Measurements from ENCODE around the gene WNT5B.

The WNT5B gene

DNA sequence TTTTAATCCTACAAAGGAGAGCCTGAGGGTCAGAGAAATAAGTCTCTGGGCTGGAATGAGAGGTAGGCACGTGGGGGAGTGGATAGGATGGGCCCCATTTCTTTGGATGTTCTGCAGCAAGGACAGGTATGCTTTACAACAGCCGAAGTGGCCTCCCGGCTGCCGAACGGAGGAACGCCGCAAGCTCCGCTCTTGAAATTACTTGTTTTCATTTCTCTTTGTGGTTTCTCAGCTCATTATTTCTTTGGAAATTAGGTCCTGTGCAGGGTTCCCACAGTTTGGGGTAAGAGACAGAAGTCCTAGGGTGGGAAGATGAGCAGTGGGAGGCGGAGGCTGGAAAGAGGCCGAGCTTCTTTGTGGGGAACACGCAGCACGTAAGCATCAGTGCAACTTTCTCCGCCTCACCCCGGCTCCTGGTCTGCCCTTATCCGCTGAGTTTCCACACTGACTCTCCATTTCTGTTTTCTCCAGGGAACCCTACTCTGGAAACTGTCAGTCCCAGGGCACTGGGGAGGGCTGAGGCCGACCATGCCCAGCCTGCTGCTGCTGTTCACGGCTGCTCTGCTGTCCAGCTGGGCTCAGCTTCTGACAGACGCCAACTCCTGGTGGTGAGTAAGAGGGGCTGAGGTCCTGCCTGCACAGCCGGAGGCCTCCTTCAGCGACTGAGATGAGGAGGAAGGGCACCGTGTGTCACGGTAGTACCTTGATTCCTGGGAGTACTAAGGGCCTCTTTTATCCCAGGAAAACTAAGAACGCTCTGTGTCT lies 2.0 kb downstream of the WNT5B start:
- H3K4ac ChIP-seq (ENCODE audit: low read length), result no peak overlapping the region
- no peak overlapping the region for H4K8ac ChIP-seq (ENCODE audit: low read depth, low read length)
- H3K14ac ChIP-seq (ENCODE audit: low read length), result no peak overlapping the region
- H2BK5ac ChIP-seq (ENCODE audit: low read length), result no peak overlapping the region
- H3K4me2 ChIP-seq (ENCODE audit: insufficient read depth, low read length, poor library complexity, severe bottlenecking), result peak overlapping the region; percentile 78
- no peak overlapping the region for H2AK5ac ChIP-seq (ENCODE audit: low read depth, low read length)
- H3K4me3 ChIP-seq (ENCODE audit: low read length in 2 of 2), result peak overlapping the region in 1 of 2 donors; percentile 52
- peaks cover 19 to 25% of the 10 kb centered on the region in 2 donors for H3K4me1 ChIP-seq (ENCODE audit: control insufficient read depth in 2 of 2, insufficient read depth in 1 of 2, low read depth in 1 of 2, low read length in 2 of 2)
- H2BK15ac ChIP-seq (ENCODE audit: low read length), result no peak overlapping the region
- H2BK120ac ChIP-seq (ENCODE audit: low read depth, low read length), result no peak overlapping the region
- H3K23ac ChIP-seq (ENCODE audit: low read depth, low read length, poor library complexity), result no peak overlapping the region
- H3K18ac ChIP-seq (ENCODE audit: low read length), result peak overlapping the region; percentile 40
- H2AFZ ChIP-seq (ENCODE audit: low read length), result no peak overlapping the region
- H3K36me3 ChIP-seq (replicated peaks in 1 of 2; ENCODE audit: control insufficient read depth in 2 of 2, insufficient read depth in 2 of 2, low read length in 2 of 2), result peaks cover 0 to 33% of the 10 kb centered on the region in 2 donors
- no peak overlapping the region for H3K27ac ChIP-seq (replicated peaks; ENCODE audit: low read length)
- H3K9me3 ChIP-seq (replicated peaks in 1 of 2; ENCODE audit: control insufficient read depth in 2 of 2, insufficient read depth in 1 of 2, low read depth in 1 of 2, low read length in 2 of 2), result no peaks in the 10 kb centered on the region
- no peak overlapping the region for H2BK12ac ChIP-seq (ENCODE audit: low read length)
- no peak overlapping the region for H4K91ac ChIP-seq (ENCODE audit: low read depth, low read length, poor library complexity)
- no peaks in the 10 kb centered on the region for H3K79me1 ChIP-seq (ENCODE audit: low read depth, low read length)
- no peak for DNase-seq (ENCODE audit: low spot score)
- no peak overlapping the region for H3K9ac ChIP-seq (ENCODE audit: low read depth, low read length, poor library complexity)
- peaks cover 0 to 87% (median 25%) of the 10 kb centered on the region in 3 experiments for H3K27me3 ChIP-seq (ENCODE audit: control insufficient read depth in 3 of 3, insufficient read depth in 3 of 3, low read depth in 1 of 3, low read length in 3 of 3)
- WGBS, 2 donors (ENCODE audit: extremely low coverage in 2 of 2, insufficient read length in 2 of 2, insufficient replicate concordance in 1 of 2), result no CpG with 5 or more reads among the region's 23 CpGs

GRCh38 chr12:1632702-1633101 lies 3.7 kb downstream of the WNT5B start:
- WGBS, 2 donors (ENCODE audit: extremely low coverage in 2 of 2, insufficient read length in 2 of 2, insufficient replicate concordance in 1 of 2), result no CpG with 5 or more reads among the region's 14 CpGs
- peaks cover 0 to 80% (median 19%) of the 10 kb centered on the region in 3 experiments for H3K27me3 ChIP-seq (ENCODE audit: control insufficient read depth in 3 of 3, insufficient read depth in 3 of 3, low read depth in 1 of 3, low read length in 3 of 3)

GRCh38 chr12:1633459-1633858 lies 4.4 kb downstream of the WNT5B start:
- Histone ChIP-seq H3K4me2 (ENCODE audit: insufficient read depth, low read length, poor library complexity, severe bottlenecking) (no peak overlapping the region), H3K4me1 (ENCODE audit: control insufficient read depth in 2 of 2, insufficient read depth in 1 of 2, low read depth in 1 of 2, low read length in 2 of 2) (peaks cover 19 to 22% of the 10 kb centered on the region in 2 donors), H3K18ac (ENCODE audit: low read length) (no peak overlapping the region), H3K36me3 (replicated peaks in 1 of 2; ENCODE audit: control insufficient read depth in 2 of 2, insufficient read depth in 2 of 2, low read length in 2 of 2) (peaks cover 0 to 30% of the 10 kb centered on the region in 2 donors), H3K4me3 (ENCODE audit: low read length in 2 of 2) (no peak overlapping the region), H3K9ac (ENCODE audit: low read depth, low read length, poor library complexity) (no peak overlapping the region), H2AK5ac (ENCODE audit: low read depth, low read length) (no peak overlapping the region), H3K4ac (ENCODE audit: low read length) (no peak overlapping the region), H3K23ac (ENCODE audit: low read depth, low read length, poor library complexity) (no peak overlapping the region), H3K27me3 (ENCODE audit: control insufficient read depth in 3 of 3, insufficient read depth in 3 of 3, low read depth in 1 of 3, low read length in 3 of 3) (peaks cover 0 to 73% (median 18%) of the 10 kb centered on the region in 3 experiments), H2BK12ac (ENCODE audit: low read length) (no peak overlapping the region), H2BK5ac (ENCODE audit: low read length) (no peak overlapping the region), H2AFZ (ENCODE audit: low read length) (no peak overlapping the region), H3K9me3 (replicated peaks in 1 of 2; ENCODE audit: control insufficient read depth in 2 of 2, insufficient read depth in 1 of 2, low read depth in 1 of 2, low read length in 2 of 2) (no peaks in the 10 kb centered on the region), H4K8ac (ENCODE audit: low read depth, low read length) (no peak overlapping the region), H2BK120ac (ENCODE audit: low read depth, low read length) (no peak overlapping the region), H4K91ac (ENCODE audit: low read depth, low read length, poor library complexity) (no peak overlapping the region), H2BK15ac (ENCODE audit: low read length) (no peak overlapping the region), H3K14ac (ENCODE audit: low read length) (no peak overlapping the region), H3K27ac (replicated peaks; ENCODE audit: low read length) (no peak overlapping the region), H3K79me1 (ENCODE audit: low read depth, low read length) (no peaks in the 10 kb centered on the region)
- no CpG with 5 or more reads among the region's 3 CpGs for WGBS, 2 donors (ENCODE audit: extremely low coverage in 2 of 2, insufficient read length in 2 of 2, insufficient replicate concordance in 1 of 2)
- no peak for DNase-seq (ENCODE audit: low spot score)

More at GRCh38 chr12:1632702-1633101, 3.7 kb downstream of the WNT5B start:
- Histone ChIP-seq H3K4me1 (ENCODE audit: control insufficient read depth in 2 of 2, insufficient read depth in 1 of 2, low read depth in 1 of 2, low read length in 2 of 2) (peaks cover 19 to 23% of the 10 kb centered on the region in 2 donors), H3K14ac (ENCODE audit: low read length) (no peak overlapping the region), H4K8ac (ENCODE audit: low read depth, low read length) (no peak overlapping the region), H2BK120ac (ENCODE audit: low read depth, low read length) (no peak overlapping the region), H3K23ac (ENCODE audit: low read depth, low read length, poor library complexity) (no peak overlapping the region), H3K9me3 (replicated peaks in 1 of 2; ENCODE audit: control insufficient read depth in 2 of 2, insufficient read depth in 1 of 2, low read depth in 1 of 2, low read length in 2 of 2) (no peaks in the 10 kb centered on the region), H2AFZ (ENCODE audit: low read length) (no peak overlapping the region), H3K9ac (ENCODE audit: low read depth, low read length, poor library complexity) (no peak overlapping the region), H3K79me1 (ENCODE audit: low read depth, low read length) (no peaks in the 10 kb centered on the region), H2BK12ac (ENCODE audit: low read length) (no peak overlapping the region), H3K36me3 (replicated peaks in 1 of 2; ENCODE audit: control insufficient read depth in 2 of 2, insufficient read depth in 2 of 2, low read length in 2 of 2) (peaks cover 0 to 27% of the 10 kb centered on the region in 2 donors), H3K27ac (replicated peaks; ENCODE audit: low read length) (peak overlapping the region; percentile 24), H4K91ac (ENCODE audit: low read depth, low read length, poor library complexity) (no peak overlapping the region), H3K18ac (ENCODE audit: low read length) (peak overlapping the region; percentile 12), H2BK5ac (ENCODE audit: low read length) (no peak overlapping the region), H2AK5ac (ENCODE audit: low read depth, low read length) (no peak overlapping the region), H3K4me3 (ENCODE audit: low read length in 2 of 2) (no peak overlapping the region), H2BK15ac (ENCODE audit: low read length) (no peak overlapping the region), H3K4ac (ENCODE audit: low read length) (no peak overlapping the region), H3K4me2 (ENCODE audit: insufficient read depth, low read length, poor library complexity, severe bottlenecking) (no peak overlapping the region)
- DNase-seq (ENCODE audit: low spot score), result no peak

- Histone ChIP-seq H3K79me1 (ENCODE audit: low read depth, low read length) (no peaks in the 10 kb centered on the region), H3K4me2 (ENCODE audit: insufficient read depth, low read length, poor library complexity, severe bottlenecking) (no peak overlapping the region), H3K4ac (ENCODE audit: low read length) (no peak overlapping the region), H3K4me3 (ENCODE audit: low read length in 2 of 2) (no peak overlapping the region), H3K27me3 (ENCODE audit: control insufficient read depth in 3 of 3, insufficient read depth in 3 of 3, low read depth in 1 of 3, low read length in 3 of 3) (peaks cover 0 to 66% (median 15%) of the 10 kb centered on the region in 3 experiments), H4K91ac (ENCODE audit: low read depth, low read length, poor library complexity) (no peak overlapping the region), H3K4me1 (ENCODE audit: control insufficient read depth in 2 of 2, insufficient read depth in 1 of 2, low read depth in 1 of 2, low read length in 2 of 2) (peaks cover 16 to 17% of the 10 kb centered on the region in 2 donors), H3K27ac (replicated peaks; ENCODE audit: low read length) (no peak overlapping the region), H2BK5ac (ENCODE audit: low read length) (no peak overlapping the region), H3K9me3 (replicated peaks in 1 of 2; ENCODE audit: control insufficient read depth in 2 of 2, insufficient read depth in 1 of 2, low read depth in 1 of 2, low read length in 2 of 2) (no peaks in the 10 kb centered on the region), H2BK120ac (ENCODE audit: low read depth, low read length) (no peak overlapping the region), H2AK5ac (ENCODE audit: low read depth, low read length) (no peak overlapping the region), H3K36me3 (replicated peaks in 1 of 2; ENCODE audit: control insufficient read depth in 2 of 2, insufficient read depth in 2 of 2, low read length in 2 of 2) (peaks cover 0 to 34% of the 10 kb centered on the region in 2 donors), H3K23ac (ENCODE audit: low read depth, low read length, poor library complexity) (no peak overlapping the region), H3K14ac (ENCODE audit: low read length) (no peak overlapping the region), H3K18ac (ENCODE audit: low read length) (no peak overlapping the region), H2AFZ (ENCODE audit: low read length) (no peak overlapping the region), H3K9ac (ENCODE audit: low read depth, low read length, poor library complexity) (no peak overlapping the region), H2BK15ac (ENCODE audit: low read length) (no peak overlapping the region), H4K8ac (ENCODE audit: low read depth, low read length) (no peak overlapping the region), H2BK12ac (ENCODE audit: low read length) (no peak overlapping the region)
- no peak for DNase-seq (ENCODE audit: low spot score)
- no CpG with 5 or more reads among the region's 7 CpGs for WGBS, 2 donors (ENCODE audit: extremely low coverage in 2 of 2, insufficient read length in 2 of 2, insufficient replicate concordance in 1 of 2)
Measured at GRCh38 chr12:1634149-1634548, 5.1 kb downstream of the WNT5B start.

Data from neuronal stem cell (in vitro differentiated cells).